Measurements from ENCODE around the gene ATP2B2.

Gene ATP2B2

GRCh38 chr3:10493202-10493589 lies 12.2 kb downstream of the ATP2B2 start:
- DNase-seq = no peak

DNA sequence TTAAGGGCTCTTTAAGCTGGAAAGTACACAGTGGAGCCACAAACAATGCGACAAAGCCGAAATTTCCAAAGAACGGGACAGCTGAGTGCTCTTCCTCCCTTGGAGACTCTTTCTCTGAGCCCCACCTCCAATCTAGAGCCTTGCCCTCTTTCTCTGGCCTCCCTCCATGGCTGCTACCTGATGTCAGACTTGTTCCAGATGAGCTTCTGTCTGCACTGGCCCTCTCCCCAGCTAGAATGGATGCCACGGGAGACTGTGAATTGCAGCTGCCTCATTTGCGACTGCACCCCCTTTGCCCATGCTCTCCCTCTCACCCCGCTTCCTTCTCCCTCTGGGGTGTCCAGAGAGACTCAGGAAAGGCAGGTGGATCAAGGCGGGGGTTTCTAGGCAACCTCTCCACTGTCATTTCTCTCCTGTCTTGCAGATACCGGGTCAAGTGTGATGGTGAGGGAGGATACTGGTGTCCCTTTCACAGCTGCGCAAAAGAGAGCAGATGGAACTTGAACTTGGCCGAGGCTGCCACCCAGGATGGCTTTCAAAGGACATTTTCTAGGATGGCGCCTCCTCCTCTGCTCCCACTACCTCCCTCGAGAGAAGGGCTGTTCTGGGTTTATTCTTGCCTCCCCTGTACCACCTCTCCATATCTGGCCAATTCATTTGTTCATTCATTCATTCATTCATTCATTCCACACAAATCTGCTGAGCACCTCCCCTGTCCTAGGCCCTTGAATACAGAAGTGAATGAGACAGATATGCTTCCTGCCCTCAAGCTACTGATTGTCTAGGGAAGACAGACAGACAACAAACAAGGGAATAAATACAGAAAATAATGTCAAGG lies 12.8 kb downstream of the ATP2B2 start:
- DNase-seq = no peak

DNA sequence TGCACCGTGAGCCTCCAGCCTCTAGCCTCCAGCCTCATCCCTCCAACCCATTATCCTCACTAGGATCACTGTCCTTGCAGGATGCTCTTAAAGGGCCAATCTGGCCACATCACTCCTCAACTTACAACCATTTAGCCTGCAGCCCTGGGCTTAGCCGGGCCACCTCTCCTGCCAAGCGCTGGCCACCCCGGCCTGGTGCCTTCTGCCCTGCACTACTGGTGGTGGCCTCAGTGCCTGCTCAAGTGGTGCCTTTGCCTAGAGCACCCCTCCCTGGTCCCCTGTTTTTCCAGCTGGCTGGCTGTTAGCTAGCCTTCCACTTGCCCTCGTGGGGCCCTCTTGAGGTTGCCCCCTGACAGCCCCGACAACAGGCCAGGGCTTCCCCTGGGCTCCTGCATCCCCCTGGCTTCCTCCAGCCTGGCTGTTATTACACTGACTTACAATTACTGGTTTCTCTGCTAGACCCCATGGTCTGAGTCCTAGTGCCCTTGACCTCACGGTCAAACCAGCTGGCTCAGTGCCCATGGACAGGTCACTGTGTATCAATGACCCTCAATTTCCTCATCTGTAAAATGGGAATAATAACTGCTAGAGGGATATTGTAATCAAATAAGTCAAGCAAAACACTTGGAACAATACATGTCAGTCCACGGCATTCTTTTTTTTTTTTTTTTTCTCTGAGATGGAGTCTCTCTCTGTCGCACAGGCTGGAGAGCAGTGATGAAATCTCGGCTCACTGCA lies 15.5 kb downstream of the ATP2B2 start:
- no peak for DNase-seq

GRCh38 chr3:10487988-10488633 lies 17.3 kb downstream of the ATP2B2 start:
- DNase-seq = no peak

GRCh38 chr3:10485806-10486205 lies 19.6 kb downstream of the ATP2B2 start:
- no peak for DNase-seq

DNA sequence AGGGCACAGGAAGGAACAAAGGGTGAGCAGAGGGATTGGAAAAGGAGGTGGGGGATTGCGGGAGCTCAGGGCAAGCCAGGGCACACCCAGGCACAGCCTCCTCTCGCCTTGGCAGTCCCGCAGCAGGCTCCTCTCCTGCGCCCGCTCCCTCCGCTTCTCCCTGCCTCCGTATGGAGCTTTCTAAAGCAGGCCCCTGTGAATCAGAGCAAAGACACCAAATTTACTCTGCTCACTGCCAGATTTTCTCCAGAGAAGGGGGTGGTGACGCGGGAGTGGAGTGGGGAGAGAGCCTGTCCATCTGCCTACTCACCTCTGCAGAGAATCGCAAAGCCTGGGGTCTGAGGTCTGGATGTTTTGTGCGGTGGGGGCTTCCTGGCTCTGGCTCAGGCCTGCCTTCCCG lies 20.0 kb downstream of the ATP2B2 start:
- DNase-seq = no peak

- no peak for DNase-seq
These were observed 20.7 kb downstream of the ATP2B2 start for GRCh38 chr3:10484709-10485108.

- no peak for DNase-seq
These were observed 21.6 kb downstream of the ATP2B2 start for GRCh38 chr3:10483686-10484345.

DNA sequence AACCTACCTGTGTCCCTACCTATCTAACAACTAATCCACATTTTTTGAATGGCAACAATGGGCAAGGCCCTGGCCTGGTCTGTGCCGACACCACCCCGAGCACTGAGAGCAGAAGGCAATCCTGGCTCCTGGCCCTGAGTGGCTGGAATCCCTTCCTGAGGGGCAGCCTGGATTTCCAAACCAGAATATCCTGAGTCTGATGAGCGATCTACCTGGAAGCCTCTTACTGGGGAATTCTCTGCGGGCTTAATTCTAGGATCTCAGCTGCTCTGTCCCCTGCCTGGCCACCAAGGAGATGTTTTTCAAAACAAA lies 22.1 kb downstream of the ATP2B2 start:
- no peak for DNase-seq

DNA sequence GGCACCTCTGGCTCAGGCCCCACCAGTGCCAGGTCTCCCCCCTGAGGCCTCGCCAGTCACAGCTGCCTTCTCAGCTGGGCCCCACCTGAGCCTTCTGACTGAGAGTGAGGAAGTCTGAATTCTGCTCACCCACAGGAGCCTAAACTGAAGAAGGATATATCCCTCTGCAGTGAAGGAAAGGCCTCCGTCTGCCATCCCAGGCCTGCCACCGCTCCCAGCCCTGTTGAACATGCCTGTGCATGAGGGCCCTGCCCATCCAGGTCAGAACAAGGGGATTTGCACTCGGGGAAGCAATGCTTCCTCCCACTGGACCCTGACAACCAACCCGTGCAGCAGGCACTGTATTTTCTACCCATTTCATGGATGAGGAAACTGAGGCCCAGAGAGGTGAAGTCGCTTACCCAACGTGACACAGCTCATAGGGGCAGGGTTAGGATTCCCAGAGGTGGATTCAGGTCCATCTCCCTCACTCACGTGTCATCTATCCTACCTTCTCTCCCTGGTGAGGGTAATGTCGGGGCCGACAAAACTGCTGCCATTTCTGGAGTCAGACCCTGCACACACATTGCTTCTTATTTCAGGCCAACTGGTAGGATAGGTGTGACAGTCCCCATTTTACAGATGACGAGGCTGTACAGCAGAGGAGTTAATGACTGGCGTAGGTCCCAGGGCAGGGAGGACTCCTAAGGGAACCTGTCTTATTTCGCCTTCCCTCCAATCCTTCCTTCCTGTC lies 22.6 kb downstream of the ATP2B2 start:
- DNase-seq = no peak

DNA sequence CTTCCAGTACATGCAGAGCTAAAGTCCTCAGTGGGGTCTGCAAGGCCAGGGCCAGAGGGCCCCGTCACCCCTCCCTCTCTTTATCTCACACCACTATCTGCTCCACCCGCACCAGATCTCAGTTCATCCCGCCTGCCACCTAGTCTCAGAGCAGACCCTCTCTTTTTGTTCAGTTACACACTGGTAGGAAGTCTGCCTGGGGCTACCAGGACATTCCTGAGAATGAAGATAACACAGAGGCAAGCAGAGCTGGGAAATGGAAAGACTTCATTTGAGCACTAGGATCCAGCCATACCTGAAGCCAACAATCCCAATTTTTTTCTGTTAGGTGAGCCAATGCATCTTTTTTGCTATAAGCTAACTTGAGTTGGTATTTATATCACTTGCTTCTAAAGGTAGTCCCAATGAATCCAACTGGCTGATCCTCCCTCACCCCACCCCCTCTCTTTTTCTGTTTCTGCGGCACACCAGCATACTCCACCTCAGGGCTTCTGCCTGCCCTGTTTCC lies 24.5 kb downstream of the ATP2B2 start:
- no peak for DNase-seq

DNA sequence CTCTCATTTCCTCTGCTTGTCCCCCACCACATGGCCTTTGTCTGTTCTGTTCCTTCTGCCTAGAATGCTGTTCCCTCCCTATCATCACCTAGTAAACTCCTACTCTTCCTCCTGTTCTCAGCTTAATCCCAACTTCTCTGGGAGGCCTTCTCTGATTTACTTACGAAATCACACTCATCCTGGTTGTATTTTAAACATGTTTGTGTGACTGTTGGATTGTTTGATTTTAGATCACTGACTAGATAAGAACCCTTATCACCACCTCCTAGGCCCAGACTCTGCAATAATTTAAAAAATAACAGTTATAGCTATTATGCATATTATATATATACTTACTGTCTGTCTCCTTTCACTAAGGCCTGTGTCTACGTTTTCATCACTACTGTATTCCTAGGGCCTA lies 26.1 kb downstream of the ATP2B2 start:
- no peak for DNase-seq

DNA sequence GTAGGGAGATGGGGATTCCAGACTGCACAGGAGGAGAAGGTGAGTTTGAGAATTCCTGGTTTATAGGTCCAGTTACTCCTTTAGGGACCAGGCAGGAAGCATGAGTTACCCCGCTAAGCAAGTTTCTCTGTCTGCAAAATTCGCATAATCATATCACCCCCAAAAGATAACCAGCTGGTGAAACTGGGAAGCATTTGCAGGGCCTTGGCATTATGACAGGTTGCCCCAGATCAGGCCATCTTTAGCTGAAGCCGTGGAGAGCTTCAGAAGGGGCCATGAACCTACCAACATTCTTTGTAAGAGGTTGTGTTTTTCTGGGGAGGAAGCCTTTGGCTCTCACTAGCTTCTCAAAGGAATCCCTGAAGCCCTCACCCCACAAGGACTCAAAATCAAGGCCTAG lies 29.4 kb downstream of the ATP2B2 start:
- DNase-seq = no peak

- no peak for DNase-seq
These were observed 30.5 kb downstream of the ATP2B2 start for GRCh38 chr3:10474847-10475246.

DNA sequence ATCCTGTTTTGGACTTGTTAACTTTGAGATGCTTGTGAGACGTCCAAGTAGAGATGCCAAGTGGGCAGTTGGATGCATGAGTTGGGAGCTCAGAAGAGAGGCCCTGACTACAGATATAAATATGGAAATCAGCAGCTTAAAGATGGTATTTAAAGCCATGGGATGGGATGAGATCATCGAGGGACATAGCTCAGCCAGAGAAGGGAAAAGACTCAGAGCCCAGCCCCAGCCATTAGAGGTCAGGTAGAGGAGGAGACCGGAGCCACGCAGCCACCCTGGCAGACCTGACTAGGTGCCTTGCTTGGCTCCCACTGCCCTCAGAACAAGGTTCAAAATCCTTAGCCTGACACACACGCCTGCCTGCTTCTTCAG lies 31.1 kb downstream of the ATP2B2 start:
- DNase-seq = no peak

DNA sequence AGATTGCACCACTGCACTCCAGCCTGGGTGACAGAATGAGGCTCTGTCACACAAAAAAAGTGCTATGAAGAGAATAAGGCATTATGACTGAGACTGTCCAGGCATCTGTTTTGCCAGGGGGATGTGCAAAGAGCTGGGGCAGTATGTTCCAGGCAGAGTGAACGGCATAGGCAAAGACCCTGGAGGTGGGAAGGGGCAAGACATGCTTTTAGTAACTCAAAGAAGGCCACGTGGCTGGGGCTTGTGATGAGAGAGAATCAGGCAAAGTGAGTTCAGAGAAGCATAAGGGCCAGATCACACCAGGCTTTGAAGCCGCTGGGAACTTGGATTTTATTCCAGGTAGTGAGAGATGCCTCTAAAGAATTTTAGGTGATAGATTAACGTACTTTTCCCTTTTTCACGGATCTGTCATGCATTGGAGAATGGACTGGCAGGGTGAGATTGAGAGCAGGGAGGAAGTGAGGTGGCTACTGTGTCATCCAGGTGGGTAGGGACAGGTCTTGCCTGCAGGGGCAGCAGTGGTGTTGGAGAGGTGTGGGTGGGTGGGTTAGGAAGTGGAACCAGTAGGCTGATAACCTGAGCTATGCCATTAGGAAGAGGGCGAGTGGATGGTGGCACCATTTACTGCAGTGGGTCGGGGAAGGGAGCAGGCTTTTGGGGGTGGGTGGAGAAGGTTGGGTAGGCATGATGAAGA lies 31.7 kb downstream of the ATP2B2 start:
- DNase-seq = no peak

DNA sequence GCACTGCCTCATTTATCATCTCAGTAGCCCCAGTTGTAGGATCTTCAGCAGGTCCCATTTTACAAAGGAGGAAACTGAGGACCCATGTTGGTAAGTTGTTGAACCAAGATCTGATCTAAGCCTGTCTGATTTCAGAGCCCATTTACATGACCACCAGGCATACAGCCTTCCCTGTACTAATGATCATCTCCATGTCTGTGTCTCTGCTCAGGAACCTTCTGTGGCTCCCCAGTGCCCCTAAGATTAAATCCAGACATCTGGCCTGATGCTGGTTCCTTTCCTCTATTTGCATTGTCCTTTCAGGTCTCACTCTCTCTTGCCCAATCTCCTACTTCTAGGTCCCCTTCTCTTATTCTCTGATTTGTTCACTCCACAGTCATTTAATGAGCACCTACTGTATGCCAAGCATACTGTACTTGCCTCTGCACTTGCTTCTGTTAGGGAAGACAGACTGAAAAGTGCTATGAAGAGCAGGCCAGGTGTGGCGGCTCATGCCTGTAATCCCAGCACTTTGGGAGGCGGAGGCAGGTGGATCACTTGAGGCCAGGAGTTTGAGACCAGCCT lies 32.4 kb downstream of the ATP2B2 start:
- no peak for DNase-seq

DNA sequence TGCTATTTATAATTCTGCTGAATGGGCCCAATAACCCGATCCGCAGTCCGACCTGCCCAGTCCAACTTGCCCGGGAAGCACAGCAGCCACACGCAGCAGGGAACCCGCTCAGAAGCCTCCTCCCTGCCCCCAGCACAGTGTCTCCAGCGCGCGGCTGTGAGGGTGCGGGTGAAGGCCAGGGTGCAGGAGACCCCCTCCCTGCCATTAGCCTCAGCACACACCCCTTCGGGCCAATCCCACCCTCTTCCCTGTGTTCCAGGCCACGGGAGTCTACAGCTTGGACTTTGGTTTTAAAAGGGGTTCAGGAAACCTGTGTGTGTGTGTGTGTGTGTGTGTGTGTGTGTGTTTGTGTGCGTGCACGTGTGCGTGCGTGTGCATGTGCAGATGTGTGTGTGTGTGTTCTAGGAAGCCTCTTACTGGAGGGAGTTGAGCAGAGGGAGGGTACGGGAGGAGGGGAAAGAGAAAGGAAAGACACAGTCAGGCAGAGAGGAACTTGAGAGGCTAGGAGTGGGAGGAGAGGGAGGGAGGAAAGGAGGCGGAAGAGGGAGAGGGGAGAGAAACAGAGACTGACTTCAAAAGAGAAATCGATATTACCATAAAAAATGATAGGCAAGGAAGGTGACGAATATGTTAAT lies 34.2 kb downstream of the ATP2B2 start:
- DNase-seq = no peak

GRCh38 chr3:10470120-10471053 lies 35.0 kb downstream of the ATP2B2 start:
- no peak for DNase-seq

Data from activated CD8-positive, alpha-beta memory T cell treated with anti-CD3 and anti-CD28 coated beads for 24 hours (primary cell).